AG04449 (cell line): ENCODE data around the gene ICE2.

ENCODE experiments used
- CTCF ChIA-PET: fragments of 350-600 bp; formaldehyde crosslinking; extraction: SDS; loops from one replicate; lab custom pipeline; 2021; ENCODE audit warnings: antibody characterized with exemption; lab: Yijun Ruan, JAX
- POLR2A ChIA-PET: fragments of 400-600, 350-600 bp; formaldehyde crosslinking; extraction: SDS; loops from one replicate; lab custom pipeline; 2020; ENCODE audit warnings: antibody characterized with exemption, inconsistent platforms; lab: Yijun Ruan, JAX
- DNase-seq: peaks from one replicate; pipeline ENCODE4 v3.0.0-alpha.2; 2010; ENCODE audit warnings: low read depth, low spot score
- H3K4me3 ChIP-seq: 2 replicates; pipeline ENCODE4 v1.5.1; 2011; ENCODE audit warnings: low read depth, mild to moderate bottlenecking, control low read depth, low read length
- TF ChIP-seq, protein P1 (sequence below): IDR thresholded peaks from one replicate; pipeline ENCODE4 v1.5.1; 2011; ENCODE audit warnings: mild to moderate bottlenecking, moderate library complexity, low read length, control low read depth, inconsistent platforms; ENCODE audit not compliant: insufficient read depth; ENCODE audit errors: missing control alignments

ICE2 gene

DNA sequence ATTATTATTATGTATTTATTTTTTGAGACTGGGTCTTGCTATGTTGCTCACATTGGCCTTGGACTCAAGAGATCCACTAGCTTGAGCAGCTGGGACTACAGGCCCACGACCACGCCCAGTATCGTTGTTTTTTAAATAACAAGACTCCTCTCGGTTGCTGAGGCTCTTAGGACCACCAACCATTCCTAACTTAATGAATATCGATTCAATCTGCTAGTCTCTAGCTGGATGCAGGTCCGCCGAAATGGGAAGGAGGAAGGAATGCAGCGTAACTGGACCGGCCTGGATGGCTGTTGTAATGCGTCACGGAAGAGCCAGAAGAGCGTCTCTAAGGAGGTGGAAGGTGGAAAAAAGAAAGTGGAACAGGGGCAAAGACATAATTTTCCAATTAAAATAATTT is 82.8 kb downstream of the ICE2 start:
- peak overlapping the region; percentile 73 for H3K4me3 ChIP-seq

DNA sequence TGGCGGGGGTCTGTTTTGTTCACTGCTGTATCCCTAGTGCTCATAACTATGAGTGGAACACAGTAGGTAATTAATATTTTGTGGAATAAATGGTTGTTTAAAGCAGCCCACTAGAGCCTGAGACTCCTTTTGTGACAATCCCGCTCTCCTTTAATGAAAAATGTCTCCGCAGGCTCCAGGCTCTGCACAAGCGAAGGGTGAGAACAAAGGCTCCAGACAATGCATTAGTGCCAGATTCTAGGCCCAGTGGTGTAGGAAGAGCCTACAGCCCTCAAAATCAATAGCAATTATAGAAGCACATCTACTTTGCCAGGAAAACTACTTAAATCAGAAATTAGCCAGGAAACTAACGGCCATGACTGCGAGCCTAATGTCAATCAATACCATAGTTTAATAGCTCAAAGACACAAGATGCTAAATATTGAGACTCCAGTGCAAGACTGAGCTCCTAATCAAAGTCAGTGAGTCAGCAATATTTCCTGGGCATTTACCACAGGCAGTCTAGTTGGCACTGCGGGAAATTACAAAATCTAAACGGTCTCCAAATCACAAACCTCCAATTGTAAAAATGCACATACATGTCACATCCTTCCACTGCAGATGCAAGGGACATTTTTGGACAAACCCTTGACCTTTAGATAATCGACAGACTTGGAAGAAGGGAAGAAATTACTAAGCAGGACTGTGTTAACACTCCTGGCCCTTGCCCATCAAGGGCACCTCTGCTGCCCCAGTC is 83.5 kb downstream of the ICE2 start:
- ChIA-PET POLR2A (interaction anchor here (0.6 to 6.1 kb wide), 13 partner anchors 11 to 706 kb away, joined by 3 to 40 read pairs (median 14); partner anchors contain the start of gene BNIP2), CTCF (interaction anchor here (1.9 to 4.6 kb wide), 2 partner anchors 48 to 125 kb away, joined by 6 to 20 read pairs; no protein-coding TSS in a partner anchor)
- H3K4me3 ChIP-seq = peak overlapping the region; percentile 73
- TF ChIP-seq, protein P1, sequence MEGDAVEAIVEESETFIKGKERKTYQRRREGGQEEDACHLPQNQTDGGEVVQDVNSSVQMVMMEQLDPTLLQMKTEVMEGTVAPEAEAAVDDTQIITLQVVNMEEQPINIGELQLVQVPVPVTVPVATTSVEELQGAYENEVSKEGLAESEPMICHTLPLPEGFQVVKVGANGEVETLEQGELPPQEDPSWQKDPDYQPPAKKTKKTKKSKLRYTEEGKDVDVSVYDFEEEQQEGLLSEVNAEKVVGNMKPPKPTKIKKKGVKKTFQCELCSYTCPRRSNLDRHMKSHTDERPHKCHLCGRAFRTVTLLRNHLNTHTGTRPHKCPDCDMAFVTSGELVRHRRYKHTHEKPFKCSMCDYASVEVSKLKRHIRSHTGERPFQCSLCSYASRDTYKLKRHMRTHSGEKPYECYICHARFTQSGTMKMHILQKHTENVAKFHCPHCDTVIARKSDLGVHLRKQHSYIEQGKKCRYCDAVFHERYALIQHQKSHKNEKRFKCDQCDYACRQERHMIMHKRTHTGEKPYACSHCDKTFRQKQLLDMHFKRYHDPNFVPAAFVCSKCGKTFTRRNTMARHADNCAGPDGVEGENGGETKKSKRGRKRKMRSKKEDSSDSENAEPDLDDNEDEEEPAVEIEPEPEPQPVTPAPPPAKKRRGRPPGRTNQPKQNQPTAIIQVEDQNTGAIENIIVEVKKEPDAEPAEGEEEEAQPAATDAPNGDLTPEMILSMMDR = no peak
- no peak for DNase-seq

More for the DNA sequence above, 82.8 kb downstream of the ICE2 start:
- ChIA-PET POLR2A (interaction anchor here (0.7 to 6.1 kb wide), 11 partner anchors 13 to 707 kb away, joined by 3 to 40 read pairs (median 6); partner anchors contain the start of gene BNIP2), CTCF (interaction anchor here (0.6 to 4.6 kb wide), 2 partner anchors 37 to 48 kb away, joined by 3 to 20 read pairs; no protein-coding TSS in a partner anchor)
- TF ChIP-seq, protein P1 = no peak
- no peak for DNase-seq

DNA sequence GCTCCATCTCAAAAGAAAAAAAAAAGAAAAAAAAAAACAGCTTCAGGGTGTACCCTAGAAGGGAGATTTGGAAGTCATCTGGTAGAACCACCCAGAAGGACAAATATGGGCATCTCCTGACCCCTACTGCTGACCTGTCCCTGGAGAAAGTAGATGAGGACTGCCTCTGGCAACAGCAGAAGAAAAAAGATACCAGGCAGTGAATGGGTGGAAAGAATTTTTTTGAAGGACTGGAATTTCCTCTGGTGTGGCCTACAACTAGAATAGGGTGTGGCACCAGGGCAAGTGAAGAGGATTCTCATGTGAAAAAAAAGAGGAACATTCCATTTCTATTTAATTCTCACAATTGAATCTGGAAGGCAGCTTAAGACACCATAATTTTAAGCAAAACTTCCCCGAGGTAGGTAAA is 84.2 kb downstream of the ICE2 start:
- DNase-seq = no peak
- TF ChIP-seq, protein P1 = no peak
- ChIA-PET CTCF (interaction anchor here (0.6 to 4.6 kb wide), 7 partner anchors 33 to 126 kb away, joined by 3 to 20 read pairs (median 3); no protein-coding TSS in a partner anchor), POLR2A (interaction anchor here (0.5 to 6.1 kb wide), 12 partner anchors 6 to 126 kb away, joined by 3 to 40 read pairs (median 18); no protein-coding TSS in a partner anchor)
- peak overlapping the region; percentile 73 for H3K4me3 ChIP-seq

DNA sequence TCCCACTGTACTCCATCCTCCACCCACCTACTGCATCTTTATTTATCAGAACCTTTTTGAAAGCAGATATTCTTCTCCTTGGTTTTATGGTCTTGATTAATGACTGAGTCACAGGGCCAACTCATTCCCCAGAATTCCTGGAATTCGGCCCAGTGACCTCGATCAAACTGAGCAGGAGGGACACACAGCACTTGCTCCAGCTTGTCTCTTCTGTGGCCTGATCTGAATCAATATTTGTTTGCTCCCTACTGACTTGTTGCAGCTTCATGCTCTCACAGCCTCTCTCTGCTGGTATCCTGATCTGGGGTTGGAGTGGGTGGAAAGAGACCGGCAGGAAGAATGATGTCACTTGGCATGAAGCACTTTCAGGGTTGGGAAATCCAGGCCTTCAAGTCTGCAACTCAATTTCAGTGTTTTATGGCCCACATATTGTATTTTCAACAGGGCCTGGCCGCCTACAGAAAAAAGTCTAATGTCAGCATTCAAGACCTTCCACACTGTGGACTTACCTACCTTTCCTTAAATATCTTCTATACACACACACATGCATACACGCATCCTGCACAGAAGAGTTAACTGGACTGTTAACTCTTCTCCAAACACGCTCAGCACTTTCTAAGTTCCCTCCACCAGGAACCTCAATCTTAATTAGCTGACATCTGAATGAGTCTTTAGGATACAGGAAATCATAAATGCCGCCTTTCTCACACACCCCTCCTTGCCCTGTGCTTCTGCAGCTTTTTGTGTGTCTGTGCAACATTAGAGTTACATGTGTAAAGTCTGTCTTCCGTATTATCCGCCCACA is 85.8 kb downstream of the ICE2 start:
- H3K4me3 ChIP-seq = peak overlapping the region; percentile 73
- CTCF ChIA-PET = interaction anchor here (0.9 to 4.6 kb wide), 6 partner anchors 11 to 128 kb away, joined by 3 to 20 read pairs (median 4); no protein-coding TSS in a partner anchor
- TF ChIP-seq, protein P1 = no peak
- peak; percentile 78 for DNase-seq
- POLR2A ChIA-PET = interaction anchor here (0.6 to 6.1 kb wide), 18 partner anchors 8 to 1622 kb away, joined by 3 to 40 read pairs (median 4); no protein-coding TSS in a partner anchor

DNA sequence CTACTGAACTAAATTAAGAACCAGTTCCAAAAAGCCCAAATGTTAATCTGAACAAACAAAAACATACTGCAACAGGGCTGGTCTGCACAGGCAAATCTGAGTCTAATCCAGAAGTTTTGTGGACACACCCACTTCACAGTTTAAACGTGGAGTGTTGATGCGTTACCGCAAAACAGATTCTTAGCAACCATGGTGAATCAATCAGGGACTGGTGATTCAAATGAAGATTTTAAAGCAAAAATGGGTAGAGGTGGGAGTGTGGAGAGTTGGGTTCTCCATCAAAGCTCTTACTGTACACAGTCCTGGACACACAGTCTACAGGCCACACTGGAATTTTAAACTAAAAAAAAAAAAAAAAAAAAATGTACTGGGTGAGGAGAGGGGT is 86.3 kb downstream of the ICE2 start:
- DNase-seq = no peak
- TF ChIP-seq, protein P1 = no peak
- peak overlapping the region; percentile 73 for H3K4me3 ChIP-seq
- POLR2A ChIA-PET = interaction anchor here (0.6 to 6.1 kb wide), 15 partner anchors 8 to 1622 kb away, joined by 3 to 40 read pairs (median 4); no protein-coding TSS in a partner anchor
- CTCF ChIA-PET = interaction anchor here (0.9 to 4.6 kb wide), 2 partner anchors 11 to 51 kb away, joined by 4 to 20 read pairs; no protein-coding TSS in a partner anchor
